Measurements from ENCODE around the gene DOHH.
"Not testable (repeated sequence)": the region's sequence is repeated elsewhere in the genome, so short reads cannot be mapped to it uniquely, and the experiment has no call there.

Gene DOHH

DNA sequence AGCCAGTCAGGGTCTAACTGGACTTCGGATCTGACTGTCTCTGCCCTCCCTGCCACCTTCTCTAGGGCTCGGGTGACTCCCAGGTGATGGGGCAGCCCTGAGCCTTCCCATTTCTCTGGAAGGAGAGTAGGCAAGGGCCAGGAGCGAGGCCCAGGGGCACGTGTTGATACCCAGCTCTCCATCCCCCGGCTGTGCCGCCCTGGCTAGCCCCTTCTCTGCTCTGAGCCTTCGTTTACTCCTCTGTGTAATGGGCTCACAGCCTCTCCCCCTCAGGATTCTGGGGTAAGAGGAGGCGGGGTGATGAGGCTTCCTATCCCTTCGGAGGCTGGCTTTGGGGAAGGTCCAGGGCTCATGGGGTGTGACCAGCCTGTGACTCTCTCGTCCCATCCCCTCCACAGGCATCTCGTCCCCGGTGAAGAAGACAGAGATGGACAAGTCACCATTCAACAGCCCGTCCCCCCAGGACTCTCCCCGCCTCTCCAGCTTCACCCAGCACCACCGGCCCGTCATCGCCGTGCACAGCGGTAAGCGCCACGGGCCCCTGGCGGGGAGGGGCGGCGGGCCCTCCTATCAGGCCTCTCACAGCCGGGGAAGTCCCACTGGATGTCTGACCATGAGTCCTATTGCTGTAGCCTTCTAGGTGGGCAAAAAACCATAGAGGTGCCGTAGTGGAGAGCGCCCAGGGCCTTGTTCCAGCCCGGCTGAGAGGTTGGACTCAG is 51.7 kb downstream of the DOHH start:
- no peak overlapping the region for H2AFZ ChIP-seq (ENCODE audit: low read length)
- no peak overlapping the region for H3K4me2 ChIP-seq (ENCODE audit: low read length)
- no peak overlapping the region for H3K4me3 ChIP-seq (ENCODE audit: low read depth, low read length, poor library complexity, severe bottlenecking)
- no peaks in the 10 kb centered on the region for H3K4me1 ChIP-seq (ENCODE audit: insufficient read depth, low read length, severe bottlenecking)
- H3K79me2 ChIP-seq (ENCODE audit: insufficient read depth, low read length) = no peaks in the 10 kb centered on the region
- H3K27me3 ChIP-seq (ENCODE audit: insufficient read depth, low read length) = no peaks in the 10 kb centered on the region
- H3K9ac ChIP-seq (ENCODE audit: low read length) = no peak overlapping the region
- TF ChIP-seq, protein P1, sequence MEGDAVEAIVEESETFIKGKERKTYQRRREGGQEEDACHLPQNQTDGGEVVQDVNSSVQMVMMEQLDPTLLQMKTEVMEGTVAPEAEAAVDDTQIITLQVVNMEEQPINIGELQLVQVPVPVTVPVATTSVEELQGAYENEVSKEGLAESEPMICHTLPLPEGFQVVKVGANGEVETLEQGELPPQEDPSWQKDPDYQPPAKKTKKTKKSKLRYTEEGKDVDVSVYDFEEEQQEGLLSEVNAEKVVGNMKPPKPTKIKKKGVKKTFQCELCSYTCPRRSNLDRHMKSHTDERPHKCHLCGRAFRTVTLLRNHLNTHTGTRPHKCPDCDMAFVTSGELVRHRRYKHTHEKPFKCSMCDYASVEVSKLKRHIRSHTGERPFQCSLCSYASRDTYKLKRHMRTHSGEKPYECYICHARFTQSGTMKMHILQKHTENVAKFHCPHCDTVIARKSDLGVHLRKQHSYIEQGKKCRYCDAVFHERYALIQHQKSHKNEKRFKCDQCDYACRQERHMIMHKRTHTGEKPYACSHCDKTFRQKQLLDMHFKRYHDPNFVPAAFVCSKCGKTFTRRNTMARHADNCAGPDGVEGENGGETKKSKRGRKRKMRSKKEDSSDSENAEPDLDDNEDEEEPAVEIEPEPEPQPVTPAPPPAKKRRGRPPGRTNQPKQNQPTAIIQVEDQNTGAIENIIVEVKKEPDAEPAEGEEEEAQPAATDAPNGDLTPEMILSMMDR (IDR thresholded peaks at IDR 0.05; ENCODE audit: low read length) = no peak
- TF ChIP-seq EZH2 (IDR thresholded peaks at IDR 0.05; ENCODE audit: borderline replicate concordance, low read length) = no peak
- no peaks in the 10 kb centered on the region for H3F3A ChIP-seq (ENCODE audit: insufficient read depth, low read length)
- no peak overlapping the region for H3K27ac ChIP-seq (ENCODE audit: low read depth, low read length, poor library complexity, severe bottlenecking)
- H3K9me3 ChIP-seq (ENCODE audit: low read length) = no peaks in the 10 kb centered on the region
- H3K36me3 ChIP-seq (ENCODE audit: insufficient read depth, low read length) = no peaks in the 10 kb centered on the region; the same call in 1 of the 2 replicates
- no peaks in the 10 kb centered on the region for H3K9me2 ChIP-seq (ENCODE audit: low read depth, low read length)
- H4K20me1 ChIP-seq (ENCODE audit: insufficient read depth, low read length) = no peaks in the 10 kb centered on the region

DNA sequence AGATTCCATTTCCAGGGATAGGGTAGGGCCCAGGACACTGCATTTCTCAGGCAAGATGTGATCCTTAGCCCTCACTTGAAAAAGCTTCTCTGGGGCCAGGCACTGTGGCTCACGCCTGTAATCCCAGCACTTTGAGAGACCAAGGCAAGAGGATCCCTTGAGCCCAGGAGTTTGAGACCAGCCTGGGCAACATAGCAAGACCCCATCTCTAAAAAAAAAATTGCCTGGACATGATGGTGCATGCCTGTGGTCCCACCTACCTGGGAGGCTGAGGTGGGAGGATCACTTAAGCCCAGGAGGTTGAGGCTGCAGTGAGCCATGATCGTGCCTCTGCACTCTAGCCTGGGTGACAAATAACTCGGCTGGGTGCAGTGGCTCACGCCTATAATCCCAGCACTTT is 53.8 kb downstream of the DOHH start:
- H4K20me1 ChIP-seq (ENCODE audit: insufficient read depth, low read length) = not testable (repeated sequence)

DNA sequence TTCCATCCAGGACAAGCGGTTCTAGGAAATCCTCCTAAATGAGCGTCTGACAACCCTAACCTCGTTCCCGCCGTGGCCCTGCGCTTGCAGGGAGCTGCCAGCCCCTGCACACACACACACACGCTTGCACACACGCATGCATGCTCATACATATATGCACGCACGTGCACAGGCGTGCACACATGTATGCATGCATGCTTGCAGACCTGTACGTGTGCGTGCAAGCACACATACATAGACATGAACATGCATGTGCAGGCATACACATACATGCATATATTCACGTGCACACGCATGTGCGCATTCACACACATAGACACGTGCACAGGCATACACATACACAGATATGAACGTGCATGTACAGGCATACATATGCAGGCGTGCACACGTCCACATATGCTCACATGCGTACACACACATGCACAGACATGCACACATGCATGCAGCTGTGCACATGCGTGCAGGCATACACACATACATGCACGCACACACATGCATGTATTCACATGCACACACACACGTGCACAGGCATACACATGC is 55.7 kb downstream of the DOHH start:
- Histone ChIP-seq H3K4me1 (ENCODE audit: insufficient read depth, low read length, severe bottlenecking) (no peaks in the 10 kb centered on the region), H3K9ac (ENCODE audit: low read length) (no peak overlapping the region), H3K4me3 (ENCODE audit: low read depth, low read length, poor library complexity, severe bottlenecking) (no peak overlapping the region), H3K27me3 (ENCODE audit: insufficient read depth, low read length) (no peaks in the 10 kb centered on the region), H3K79me2 (ENCODE audit: insufficient read depth, low read length) (no peaks in the 10 kb centered on the region), H3K9me3 (ENCODE audit: low read length) (no peaks in the 10 kb centered on the region), H3K27ac (ENCODE audit: low read depth, low read length, poor library complexity, severe bottlenecking) (no peak overlapping the region), H2AFZ (ENCODE audit: low read length) (no peak overlapping the region), H3K4me2 (ENCODE audit: low read length) (no peak overlapping the region), H4K20me1 (ENCODE audit: insufficient read depth, low read length) (no peaks in the 10 kb centered on the region), H3F3A (ENCODE audit: insufficient read depth, low read length) (no peaks in the 10 kb centered on the region), H3K9me2 (ENCODE audit: low read depth, low read length) (no peaks in the 10 kb centered on the region), H3K36me3 (ENCODE audit: insufficient read depth, low read length) (no peaks in the 10 kb centered on the region)
- TF ChIP-seq, protein P1 (IDR thresholded peaks at IDR 0.05; ENCODE audit: low read length) = no peak
- TF ChIP-seq EZH2 (IDR thresholded peaks at IDR 0.05; ENCODE audit: borderline replicate concordance, low read length) = no peak

More for the DNA sequence above, 53.8 kb downstream of the DOHH start:
- not testable (repeated sequence) for H3K4me1 ChIP-seq (ENCODE audit: insufficient read depth, low read length, severe bottlenecking); H2AFZ ChIP-seq (ENCODE audit: low read length); H3K9me2 ChIP-seq (ENCODE audit: low read depth, low read length); H3K9me3 ChIP-seq (ENCODE audit: low read length); H3K4me2 ChIP-seq (ENCODE audit: low read length); H3K27ac ChIP-seq (ENCODE audit: low read depth, low read length, poor library complexity, severe bottlenecking); H3K27me3 ChIP-seq (ENCODE audit: insufficient read depth, low read length); H3K36me3 ChIP-seq (ENCODE audit: insufficient read depth, low read length); H3K9ac ChIP-seq (ENCODE audit: low read length); H3F3A ChIP-seq (ENCODE audit: insufficient read depth, low read length); H3K79me2 ChIP-seq (ENCODE audit: insufficient read depth, low read length); H3K4me3 ChIP-seq (ENCODE audit: low read depth, low read length, poor library complexity, severe bottlenecking)
